K562 (cell line): Measurements from ENCODE around the gene HES5. TPM values are rescaled to one million over a fixed set of nuclear protein-coding genes. Genes with fewer than 3 reads are reported as not detected.

Experiments used
- ATAC-seq: fragments of 200-7000 bp; cut with Tn5 transposase; 3 replicates; pipeline ENCODE4 v1.9.1; 2020; ENCODE audit warnings: moderate library complexity
- BruUV-seq: library from RNA; stranded (reverse); fragments of 400-500 nt; replicated peaks from 2 replicates; lab custom pipeline; 2021; lab: Mats Ljungman, UMichigan
- CTCF ChIA-PET: fragments of 300-600 bp; formaldehyde crosslinking; extraction: SDS; loops from one replicate; lab custom pipeline; 2021; ENCODE audit warnings: low intra/inter-chr PET ratio; lab: Yijun Ruan, JAX
- POLR2A ChIA-PET: fragments of 300-600, 350-650 bp; sonication (Branson Sonifier 250); formaldehyde crosslinking; extraction: SDS; loops from one replicate; lab custom pipeline; 2021; ENCODE audit warnings: antibody characterized with exemption, inconsistent platforms; lab: Yijun Ruan, JAX
- DNase-seq, 4 experiments: peaks; one replicate each; pipeline versions ENCODE4 v3.0.0 to v3.0.0-alpha.2; 2011 to 2018; ENCODE audit warnings: low spot score in 3 of 4, mixed read lengths in 3 of 4; ENCODE audit errors: extremely low read depth in 1 of 4
- FAIRE-seq: peaks from 2 replicates; lab custom pipeline; 2011; peaks lifted over from hg19 to GRCh38; lab: Jason Lieb, UNC
- H2AFZ ChIP-seq: 2 replicates; pipeline ENCODE4 v1.6.0; 2011; ENCODE audit warnings: low read depth, low read length, control low read depth, inconsistent platforms
- H3K27ac ChIP-seq: fragments of 200-600 bp; 3 replicates; pipeline ENCODE4 v1.8.0; 2011; ENCODE audit warnings: low read depth, mild to moderate bottlenecking, control low read depth, inconsistent platforms, low read length, moderate library complexity, mixed read lengths; ENCODE audit errors: extremely low read depth
- H3K27me3 ChIP-seq, 2 experiments: fragments of 300-600 bp in 1 of 2; 2 replicates in 1 of 2; 3 replicates in 1 of 2; pipeline versions ENCODE4 v1.6.0 to v1.8.0; 2011; ENCODE audit warnings: inconsistent platforms in 2 of 2, low read length in 2 of 2, mild to moderate bottlenecking in 1 of 2, mixed read lengths in 1 of 2, moderate library complexity in 1 of 2; ENCODE audit not compliant: control insufficient read depth in 2 of 2, insufficient read depth in 2 of 2
- H3K36me3 ChIP-seq: fragments of 300-600 bp; 3 replicates; pipeline ENCODE4 v1.8.0; 2011; ENCODE audit warnings: mild to moderate bottlenecking, low read length, inconsistent platforms; ENCODE audit not compliant: control insufficient read depth, insufficient read depth
- H3K4me1 ChIP-seq, 2 experiments: fragments of 200-600 bp in 1 of 2; replicated peaks in 1 of 2; 2 replicates in 1 of 2; 3 replicates in 1 of 2; pipeline versions ENCODE4 v1.5.1 to v1.8.0; 2011; ENCODE audit warnings: inconsistent platforms in 2 of 2, low read length in 2 of 2, mild to moderate bottlenecking in 1 of 2, mixed read lengths in 1 of 2, moderate library complexity in 1 of 2; ENCODE audit not compliant: control insufficient read depth in 2 of 2, insufficient read depth in 2 of 2
- H3K4me2 ChIP-seq: 2 replicates; pipeline ENCODE4 v1.6.1; 2011; ENCODE audit warnings: low read length, control low read depth, inconsistent platforms, mixed read lengths; ENCODE audit not compliant: insufficient read depth
- H3K4me3 ChIP-seq: fragments of 200-600 bp; sonication (generic), shearing (Covaris generic); 2 replicates; pipeline ENCODE4 v1.5.1; 2016; ENCODE audit warnings: control low read depth, inconsistent platforms
- H3K79me2 ChIP-seq: fragments of 200-600 bp; 3 replicates; pipeline ENCODE4 v1.8.0; 2011; ENCODE audit warnings: low read length, inconsistent platforms; ENCODE audit not compliant: control insufficient read depth, insufficient read depth
- H3K9ac ChIP-seq, 2 experiments: 2 replicates each; pipeline versions ENCODE4 v1.6.0 to v1.6.1; 2011; ENCODE audit warnings: low read depth in 2 of 2, low read length in 2 of 2, control low read depth in 1 of 2, inconsistent platforms in 1 of 2, mild to moderate bottlenecking in 1 of 2, mixed read lengths in 1 of 2; ENCODE audit not compliant: insufficient read depth in 1 of 2
- H3K9me1 ChIP-seq: one replicate; pipeline ENCODE4 v1.6.0; 2011; ENCODE audit warnings: inconsistent platforms, mild to moderate bottlenecking, low read length, moderate library complexity; ENCODE audit not compliant: control insufficient read depth, insufficient read depth
- H3K9me3 ChIP-seq: replicated peaks from 2 replicates; pipeline ENCODE4 v1.5.1; 2011; ENCODE audit warnings: low read depth, low read length, inconsistent platforms; ENCODE audit not compliant: control insufficient read depth, insufficient read depth
- H4K20me1 ChIP-seq: replicated peaks from 2 replicates; pipeline ENCODE4 v1.6.1; 2011; ENCODE audit warnings: low read length, inconsistent platforms, mixed read lengths; ENCODE audit not compliant: control insufficient read depth, insufficient read depth
- CREB1 ChIP-seq, 2 experiments: sonication (generic) in 1 of 2; formaldehyde crosslinking in 1 of 2; IDR thresholded peaks; 2 replicates each; pipeline versions ENCODE4 v1.6.1 to v1.8.0; 2012 to 2022; ENCODE audit warnings: inconsistent platforms in 1 of 2, mild to moderate bottlenecking in 1 of 2, missing genetic modification reagents in 1 of 2, moderate library complexity in 1 of 2
- CTBP1 ChIP-seq: fragments of 450-650 bp; IDR thresholded peaks from 2 replicates; pipeline ENCODE4 v1.6.1; 2016; ENCODE audit warnings: borderline replicate concordance
- CTCF ChIP-seq, 3 experiments: IDR thresholded peaks in 2 of 3; conservative IDR thresholded peaks in 1 of 3; 2 replicates each; pipeline ENCODE4 v1.5.1; 2011 to 2012; ENCODE audit warnings: low read length in 3 of 3, mild to moderate bottlenecking in 3 of 3, control low read depth in 2 of 3, improper control_type of control experiment in 1 of 3, inconsistent platforms in 1 of 3, low read depth in 1 of 3, mixed read lengths in 1 of 3, moderate library complexity in 1 of 3; ENCODE audit not compliant: insufficient read depth in 2 of 3
- EGR1 ChIP-seq: fragments of 450-650 bp; conservative IDR thresholded peaks from 2 replicates; pipeline ENCODE4 v1.6.1; 2017; ENCODE audit warnings: mild to moderate bottlenecking
- HDGF ChIP-seq: fragments of 450-650 bp; IDR thresholded peaks from 2 replicates; pipeline ENCODE4 v1.6.1; 2016
- HMG20A ChIP-seq: fragments of 450-650 bp; formaldehyde crosslinking; conservative IDR thresholded peaks from 2 replicates; pipeline ENCODE4 v1.4.0; 2020; ENCODE audit warnings: mild to moderate bottlenecking, mixed read lengths
- NRF1 ChIP-seq, 2 experiments: fragments of 450-650 bp; IDR thresholded peaks in 1 of 2; conservative IDR thresholded peaks in 1 of 2; 2 replicates each; pipeline ENCODE4 v1.6.1; 2014; ENCODE audit warnings: mild to moderate bottlenecking in 2 of 2
- RAD21 ChIP-seq, 2 experiments: fragments of 250-450 bp in 1 of 2; fragments of 450-650 bp in 1 of 2; sonication (Bioruptor Pico) in 1 of 2; formaldehyde crosslinking in 1 of 2; IDR thresholded peaks in 1 of 2; conservative IDR thresholded peaks in 1 of 2; 2 replicates each; pipeline versions ENCODE4 v1.4.0 to v1.8.0; 2020 to 2022; ENCODE audit warnings: mild to moderate bottlenecking in 2 of 2, moderate library complexity in 1 of 2
- SMAD1 ChIP-seq: fragments of 150-350 bp; IDR thresholded peaks from 2 replicates; pipeline ENCODE4 v1.6.1; 2014; ENCODE audit warnings: low read length, low read depth; ENCODE audit not compliant: partially characterized antibody
- SMARCB1 ChIP-seq: IDR thresholded peaks from 2 replicates; pipeline ENCODE4 v1.6.1; 2011; ENCODE audit warnings: improper control_type of control experiment, low read depth; ENCODE audit not compliant: insufficient read length
- TFAP4 ChIP-seq: sonication (generic); formaldehyde crosslinking; IDR thresholded peaks from 2 replicates; pipeline ENCODE4 v1.8.0; 2022; ENCODE audit warnings: missing genetic modification reagents, mild to moderate bottlenecking, moderate library complexity, borderline replicate concordance
- WGBS: fragments of 100-300 bp; shearing (Covaris generic); methylation state at CpG from one replicate; pipeline ENCODE4 v1.1.6; 2016; ENCODE audit warnings: low coverage, mixed read lengths; ENCODE audit not compliant: insufficient coverage; ENCODE audit errors: missing lambda C conversion rate; 5-methylcytosine and 5-hydroxymethylcytosine counted together
- in situ Hi-C: fragments of 300-500 bp; cut with MboI; formaldehyde crosslinking; loops from 4 replicates; pipeline ENCODE4 v1.15.0; 2018; ENCODE audit warnings: inconsistent platforms, mixed read lengths
- intact Hi-C: fragments of 100-400 bp; cut with micrococcal nuclease; formaldehyde crosslinking; loops from 2 replicates; pipeline ENCODE4 v1.14.2; 2022
- polyA plus RNA-seq, 8 experiments: library from polyadenylated mRNA; depleted of rRNA in 4 of 8; stranded (reverse) in 5 of 8; unstranded in 3 of 8; fragments of >200 nt; fragmentation: Nextera tagmentation in 2 of 8; fragmentation: Illumina TruSeq in 1 of 8; extraction: Ambion mirVana in 2 of 8; extraction: Trizol in 1 of 8; gene quantifications; 2 replicates each; pipeline versions ENCODE4 v1.2.1 to v1.2.3, GENCODE V29; 2011 to 2014; ENCODE audit warnings: inconsistent platforms in 1 of 8, missing spikeins in 1 of 8
- total RNA-seq, 7 experiments: library from RNA; depleted of rRNA in 6 of 7; stranded (reverse); fragments of >200 nt in 6 of 7; fragmentation: Illumina TruSeq in 2 of 7; extraction: Trizol in 2 of 7; gene quantifications; 2 replicates each; pipeline versions ENCODE4 v1.2.1 to v1.2.3, GENCODE V29; 2011 to 2021; ENCODE audit warnings: low replicate concordance in 1 of 7

The HES5 gene
- total and polyA plus RNA-seq, 9 of the 15 experiments (the other 6 are each of a cell fraction or from before 2014, with no cell fraction given), result not detected

GRCh38 chr1:2483970-2484369 lies 46.1 kb downstream of the HES5 start:
- TF ChIP-seq SMAD1, result no peak
- TF ChIP-seq EGR1, result peak; percentile 83
- no peak for TF ChIP-seq HDGF
- TF ChIP-seq HMG20A (CRISPR knock-in tag), result no peak
- no peak for TF ChIP-seq CREB1 (IDR thresholded peaks at IDR 0.05)
- no peak for TF ChIP-seq CREB1 (CRISPR knock-in tag; IDR thresholded peaks at IDR 0.05)
- BruUV-seq, result no TSS peak
- Histone ChIP-seq H3K79me2 (no peaks in the 10 kb centered on the region), H3K9me3 (no peaks in the 10 kb centered on the region), H4K20me1 (peaks cover 12% of the 10 kb centered on the region), H3K9ac (no peak overlapping the region), H3K4me2 (no peak overlapping the region), H3K4me1 (peaks cover 0 to 56% of the 10 kb centered on the region in 2 experiments; a peak in 3 of 5 replicates), H2AFZ (no peak overlapping the region), H3K27ac (no peak overlapping the region), H3K27me3 (peaks cover 0 to 22% of the 10 kb centered on the region in 2 experiments; a peak in 2 of 5 replicates), H3K4me3 (no peak overlapping the region), H3K9me1 (peaks cover 3% of the 10 kb centered on the region), H3K36me3 (no peaks in the 10 kb centered on the region)
- intact Hi-C loops (no loop called here), in situ Hi-C loops (no loop called here)
- DNase-seq (no peak), FAIRE-seq (no peak), ATAC-seq (no peak)
- CTCF ChIA-PET, result no interaction called here
- POLR2A ChIA-PET, result interaction anchor here (0.6 to 0.9 kb wide), 2 partner anchors 42 to 77 kb away, joined by 3 to 5 read pairs; partner anchors contain the start of gene PANK4
- WGBS, result 0% methylated on average over 9 of the region's 16 CpGs

GRCh38 chr1:2483026-2483425 lies 47.0 kb downstream of the HES5 start:
- POLR2A ChIA-PET, result interaction anchor here (0.7 kb wide), 1 partner anchor 317 kb away, joined by 3 read pairs; no protein-coding TSS in a partner anchor
- ATAC-seq (peak; percentile 84), DNase-seq (peak in 3 of 4 experiments; percentile 53 to 67 (median 62)), FAIRE-seq (no peak)
- Histone ChIP-seq H3K36me3 (no peaks in the 10 kb centered on the region), H3K4me1 (peaks cover 0 to 66% of the 10 kb centered on the region in 2 experiments; a peak in 3 of 5 replicates), H3K4me2 (no peak overlapping the region; the same call in 1 of the 2 replicates), H3K9ac (peak overlapping the region in 1 of 2 experiments; percentile 52; a peak in 1 of 4 replicates), H4K20me1 (peaks cover 19% of the 10 kb centered on the region), H3K79me2 (no peaks in the 10 kb centered on the region), H3K9me3 (no peaks in the 10 kb centered on the region), H3K4me3 (no peak overlapping the region), H2AFZ (no peak overlapping the region), H3K27ac (no peak overlapping the region), H3K9me1 (peaks cover 3% of the 10 kb centered on the region), H3K27me3 (peaks cover 3 to 30% of the 10 kb centered on the region in 2 experiments; a peak in 3 of 5 replicates)
- CTCF ChIA-PET, result no interaction called here
- in situ Hi-C loops, result no loop called here
- peak; percentile 78 to 83 for TF ChIP-seq NRF1 (conservative IDR thresholded peaks at IDR 0.05 in 1 of 2, IDR thresholded peaks at IDR 0.05 in 1 of 2)
- no peak for TF ChIP-seq SMARCB1
- TF ChIP-seq CTCF (IDR thresholded peaks at IDR 0.05 in 2 of 3, conservative IDR thresholded peaks at IDR 0.05 in 1 of 3; ENCODE audit: insufficient read depth in 2 of 3, low read depth in 1 of 3, low read length in 3 of 3), result peak in 1 of 3 experiments; percentile 34; a peak in 1 of 6 replicates
- peak; percentile 13; the same call in 1 of the 2 replicates for TF ChIP-seq TFAP4 (CRISPR knock-in tag)
- TF ChIP-seq RAD21 (CRISPR knock-in tag; conservative IDR thresholded peaks at IDR 0.05 in 1 of 2, IDR thresholded peaks at IDR 0.05 in 1 of 2), result peak in 1 of 2 experiments; percentile 21; a peak in 1 of 4 replicates
- no peak for TF ChIP-seq CTBP1
- 1% methylated on average over 12 of the region's 13 CpGs for WGBS
- no TSS peak for BruUV-seq
- intact Hi-C loops, result no loop called here
